GM12892 (cell line): ENCODE data around the gene EIF2AK2.

Experiments used
- POLR2A ChIP-seq: IDR thresholded peaks from 2 replicates; pipeline ENCODE4 v1.6.1; 2011; ENCODE audit warnings: low read depth, low read length, control low read depth
- POLR2AphosphoS5 ChIP-seq: IDR thresholded peaks from 2 replicates; pipeline ENCODE4 v1.6.1; 2011; ENCODE audit warnings: low read depth, low read length, control low read depth

GRCh38 chr2:37191747-37192146, 35.0 kb upstream of the EIF2AK2 start:
- TF ChIP-seq POLR2A (no peak), POLR2AphosphoS5 (no peak)
